Calu3 (cell line): Measurements from ENCODE around the gene ASXL2. TPM values are rescaled to one million over a fixed set of nuclear protein-coding genes. Genes with fewer than 3 reads are reported as not detected.

ENCODE experiments used
- BruUV-seq: library from RNA; stranded (reverse); fragments of 400-500 nt; replicated peaks from 2 replicates; lab custom pipeline; 2021; lab: Mats Ljungman, UMichigan
- CTCF ChIA-PET: fragments of 300-600 bp; sonication (Branson Sonifier 250); formaldehyde crosslinking; loops from one replicate; lab custom pipeline; 2022; ENCODE audit warnings: antibody characterized with exemption; lab: Charles Lee
- DNase-seq: peaks from one replicate; pipeline ENCODE4 v3.0.0; 2022
- H3K27ac Mint-ChIP-seq: one replicate; pipeline ENCODE4 v1.8.0; 2022; ENCODE audit warnings: mixed read lengths; ENCODE audit not compliant: unreplicated experiment
- H3K27me3 Mint-ChIP-seq: one replicate; pipeline ENCODE4 v1.8.0; 2022; ENCODE audit warnings: mixed read lengths; ENCODE audit not compliant: unreplicated experiment
- H3K36me3 Mint-ChIP-seq: one replicate; pipeline ENCODE4 v1.8.0; 2022; ENCODE audit warnings: mild to moderate bottlenecking, moderate library complexity, mixed read lengths; ENCODE audit not compliant: insufficient read depth, unreplicated experiment
- H3K4me1 Mint-ChIP-seq: one replicate; pipeline ENCODE4 v1.8.0; 2022; ENCODE audit warnings: mild to moderate bottlenecking, low read depth, mixed read lengths; ENCODE audit not compliant: unreplicated experiment
- H3K4me3 Mint-ChIP-seq: one replicate; pipeline ENCODE4 v1.8.0; 2022; ENCODE audit warnings: mild to moderate bottlenecking, low read depth, moderate library complexity, mixed read lengths; ENCODE audit not compliant: unreplicated experiment
- H3K9me3 Mint-ChIP-seq: one replicate; pipeline ENCODE4 v1.8.0; 2022; ENCODE audit warnings: low read depth, mixed read lengths; ENCODE audit not compliant: unreplicated experiment
- CTCF ChIP-seq: fragments of 200-600 bp; IDR thresholded peaks from one replicate; pipeline ENCODE4 v1.8.0; 2022; ENCODE audit warnings: antibody characterized with exemption; ENCODE audit not compliant: unreplicated experiment
- intact Hi-C: fragments of 100-400 bp; cut with micrococcal nuclease; formaldehyde crosslinking; loops from one replicate; pipeline ENCODE4 v1.10.0; 2022; ENCODE audit not compliant: unreplicated experiment
- total RNA-seq: library from RNA; stranded (reverse); gene quantifications from 2 replicates; pipeline ENCODE4 v1.2.3, GENCODE V29; 2022

Gene ASXL2
- total RNA-seq, 1 experiment from 2014 or later: 42.8 TPM

- no peak overlapping the region for H3K4me3 Mint-ChIP-seq
- no TSS peak for BruUV-seq
- H3K27ac Mint-ChIP-seq: no peak overlapping the region
Observed at GRCh38 chr2:25700221-25700660, 178.0 kb downstream of the ASXL2 start.

GRCh38 chr2:25699216-25699615 is 179.1 kb downstream of the ASXL2 start:
- Mint-ChIP-seq H3K27ac (no peak overlapping the region), H3K36me3 (no peaks in the 10 kb centered on the region), H3K9me3 (no peaks in the 10 kb centered on the region), H3K4me3 (no peak overlapping the region), H3K4me1 (peaks cover 7% of the 10 kb centered on the region), H3K27me3 (no peaks in the 10 kb centered on the region)
- DNase-seq: no peak
- CTCF ChIA-PET: interaction anchor here (0.7 to 4.3 kb wide), 9 partner anchors 9 to 91 kb away, joined by 3 to 43 read pairs (median 6); partner anchors contain the start of gene DTNB
- BruUV-seq: no TSS peak
- intact Hi-C loops: no loop called here
- TF ChIP-seq CTCF: no peak

More at GRCh38 chr2:25700221-25700660, 178.0 kb downstream of the ASXL2 start:
- peak; percentile 65 for DNase-seq
- Mint-ChIP-seq H3K4me1 (peaks cover 7% of the 10 kb centered on the region), H3K36me3 (no peaks in the 10 kb centered on the region), H3K27me3 (peaks cover 7% of the 10 kb centered on the region), H3K9me3 (no peaks in the 10 kb centered on the region)
- TF ChIP-seq CTCF: peak; percentile 69
- intact Hi-C loops: loop anchor here (1.0 kb wide), 1 partner anchor 93 kb away; no protein-coding TSS in a partner anchor
- CTCF ChIA-PET: interaction anchor here (0.7 to 4.3 kb wide), 12 partner anchors 9 to 179 kb away, joined by 3 to 43 read pairs (median 6); partner anchors contain the start of genes ASXL2 and DTNB

GRCh38 chr2:25698752-25699151 is 179.5 kb downstream of the ASXL2 start:
- CTCF ChIA-PET: interaction anchor here (0.7 to 4.3 kb wide), 8 partner anchors 9 to 91 kb away, joined by 3 to 43 read pairs (median 3); no protein-coding TSS in a partner anchor
- intact Hi-C loops: no loop called here

GRCh38 chr2:25697559-25698341 is 180.5 kb downstream of the ASXL2 start:
- CTCF ChIA-PET: interaction anchor here (0.8 to 1.4 kb wide), 2 partner anchors 33 to 79 kb away, joined by 3 to 4 read pairs; no protein-coding TSS in a partner anchor
- no TSS peak for BruUV-seq

More at GRCh38 chr2:25698752-25699151, 179.5 kb downstream of the ASXL2 start:
- TF ChIP-seq CTCF: no peak
- DNase-seq: no peak
- H3K4me3 Mint-ChIP-seq: no peak overlapping the region
- H3K9me3 Mint-ChIP-seq: no peaks in the 10 kb centered on the region
- no peak overlapping the region for H3K27ac Mint-ChIP-seq
- no peaks in the 10 kb centered on the region for H3K27me3 Mint-ChIP-seq
- H3K36me3 Mint-ChIP-seq: no peaks in the 10 kb centered on the region
- no TSS peak for BruUV-seq
- peaks cover 7% of the 10 kb centered on the region for H3K4me1 Mint-ChIP-seq

More at GRCh38 chr2:25697559-25698341, 180.5 kb downstream of the ASXL2 start:
- TF ChIP-seq CTCF: no peak
- Mint-ChIP-seq H3K36me3 (no peaks in the 10 kb centered on the region), H3K27me3 (no peaks in the 10 kb centered on the region), H3K4me3 (no peak overlapping the region), H3K9me3 (no peaks in the 10 kb centered on the region), H3K4me1 (peaks cover 7% of the 10 kb centered on the region), H3K27ac (no peak overlapping the region)
- intact Hi-C loops: no loop called here
- no peak for DNase-seq
